SK-N-SH (cell line): ENCODE data around the gene URAD. TPM values are rescaled to one million over a fixed set of nuclear protein-coding genes. Genes with fewer than 3 reads are reported as not detected.

Source experiments
- CTCF ChIA-PET: fragments of 300-600, 350-600 bp; formaldehyde crosslinking; extraction: SDS; loops from one replicate; lab custom pipeline; 2021; lab: Yijun Ruan, JAX
- POLR2A ChIA-PET: fragments of 350-600 bp; sonication (Branson Sonifier 250); formaldehyde crosslinking; extraction: SDS; loops from one replicate; lab custom pipeline; 2020; ENCODE audit warnings: antibody characterized with exemption, inconsistent platforms; lab: Yijun Ruan, JAX
- DNase-seq: peaks from one replicate; pipeline ENCODE4 v3.0.0; 2012
- H2AFZ ChIP-seq: fragments of 200-600 bp; sonication (generic); 2 replicates; pipeline ENCODE4 v1.8.1; 2016; ENCODE audit warnings: antibody characterized with exemption, mild to moderate bottlenecking, low read depth
- H3F3A ChIP-seq: fragments of 200-600 bp; sonication (generic); replicated peaks from 2 replicates; pipeline ENCODE3; 2016; ENCODE audit warnings: antibody characterized with exemption, mild to moderate bottlenecking; ENCODE audit not compliant: insufficient read depth
- H3K27ac ChIP-seq, 2 experiments: fragments of 200-500 bp in 1 of 2; fragments of 200-600 bp in 1 of 2; sonication (Bioruptor generic) in 1 of 2; sonication (generic), shearing (Covaris generic) in 1 of 2; 2 replicates each; pipeline versions ENCODE4 v1.5.1 to v1.6.1; 2014 to 2016; ENCODE audit warnings: low read depth in 2 of 2, inconsistent platforms in 1 of 2, low read length in 1 of 2, mild to moderate bottlenecking in 1 of 2, mixed read lengths in 1 of 2
- H3K27me3 ChIP-seq: fragments of 200-600 bp; sonication (generic), shearing (Covaris generic); 2 replicates; pipeline ENCODE4 v1.6.1; 2016; ENCODE audit warnings: mixed run types; ENCODE audit not compliant: insufficient read depth
- H3K36me3 ChIP-seq, 2 experiments: fragments of 200-500 bp in 1 of 2; fragments of 200-600 bp in 1 of 2; sonication (Bioruptor generic) in 1 of 2; sonication (generic) in 1 of 2; replicated peaks in 1 of 2; 2 replicates each; pipeline versions ENCODE3 to v1.5.1; 2014 to 2016; ENCODE audit warnings: low read length in 1 of 2, mild to moderate bottlenecking in 1 of 2; ENCODE audit not compliant: insufficient read depth in 2 of 2, control insufficient read depth in 1 of 2
- H3K4me1 ChIP-seq, 2 experiments: fragments of 200-500 bp in 1 of 2; fragments of 200-600 bp in 1 of 2; sonication (Bioruptor generic) in 1 of 2; sonication (generic), shearing (Covaris generic) in 1 of 2; 2 replicates each; pipeline versions ENCODE4 v1.5.1 to v1.6.1; 2014 to 2016; ENCODE audit warnings: low read depth in 1 of 2, low read length in 1 of 2, mixed run types in 1 of 2; ENCODE audit not compliant: insufficient read depth in 2 of 2, control insufficient read depth in 1 of 2
- H3K4me2 ChIP-seq: fragments of 200-600 bp; sonication (generic), shearing (Covaris generic); 2 replicates; pipeline ENCODE4 v1.6.1; 2017; ENCODE audit warnings: mixed run types
- H3K4me3 ChIP-seq, 2 experiments: fragments of 200-500 bp in 1 of 2; fragments of 200-600 bp in 1 of 2; sonication (Bioruptor generic) in 1 of 2; sonication (generic), shearing (Covaris generic) in 1 of 2; 2 replicates each; pipeline versions ENCODE4 v1.5.1 to v1.8.1; 2014 to 2016; ENCODE audit warnings: low read depth in 2 of 2, inconsistent platforms in 1 of 2, low read length in 1 of 2, mild to moderate bottlenecking in 1 of 2, mixed read lengths in 1 of 2, moderate library complexity in 1 of 2
- H3K79me2 ChIP-seq: fragments of 200-600 bp; sonication (generic); 2 replicates; pipeline ENCODE4 v1.8.1; 2017; ENCODE audit warnings: mild to moderate bottlenecking; ENCODE audit not compliant: insufficient read depth
- H3K9ac ChIP-seq: fragments of 200-600 bp; sonication (generic); 2 replicates; pipeline ENCODE4 v1.6.1; 2017; ENCODE audit warnings: mixed run types
- H3K9me2 ChIP-seq: fragments of 200-600 bp; sonication (generic); 2 replicates; pipeline ENCODE4 v1.6.1; 2017; ENCODE audit warnings: mixed run types
- H3K9me3 ChIP-seq: fragments of 200-600 bp; sonication (generic); 2 replicates; pipeline ENCODE4 v1.6.1; 2017; ENCODE audit warnings: mixed run types, mild to moderate bottlenecking, moderate library complexity
- H4K20me1 ChIP-seq: fragments of 200-600 bp; sonication (generic); 2 replicates; pipeline ENCODE4 v1.6.1; 2017; ENCODE audit warnings: mild to moderate bottlenecking, mixed run types; ENCODE audit not compliant: insufficient read depth
- EZH2phosphoT487 ChIP-seq: fragments of 200-600 bp; sonication (generic); IDR thresholded peaks from 2 replicates; pipeline ENCODE4 v1.6.1; 2017; ENCODE audit warnings: low read depth, mixed run types, mild to moderate bottlenecking, antibody characterized with exemption, moderate library complexity, borderline replicate concordance
- FOSL2 ChIP-seq: IDR thresholded peaks from 2 replicates; pipeline ENCODE4 v1.4.0; 2012; ENCODE audit warnings: low read depth, mild to moderate bottlenecking, moderate library complexity, borderline replicate concordance
- IRF3 ChIP-seq: fragments of 150-350 bp; IDR thresholded peaks from 2 replicates; pipeline ENCODE4 v1.6.1; 2016; ENCODE audit warnings: mild to moderate bottlenecking, low read depth, low read length
- MAX ChIP-seq: IDR thresholded peaks from 2 replicates; pipeline ENCODE4 v1.4.0; 2012; ENCODE audit warnings: low read depth
- MEF2A ChIP-seq: IDR thresholded peaks from 2 replicates; pipeline ENCODE4 v1.4.0; 2012; ENCODE audit warnings: low read depth, borderline replicate concordance
- MXI1 ChIP-seq: IDR thresholded peaks from 2 replicates; pipeline ENCODE4 v1.6.1; 2012; ENCODE audit warnings: mild to moderate bottlenecking, low read depth, low read length, improper control_type of control experiment
- NFIC ChIP-seq: IDR thresholded peaks from 2 replicates; pipeline ENCODE4 v1.4.0; 2012; ENCODE audit warnings: borderline replicate concordance
- POLR2AphosphoS5 ChIP-seq: IDR thresholded peaks from 2 replicates; pipeline ENCODE4 v1.6.1; 2012; ENCODE audit warnings: low read depth, low read length
- RXRA ChIP-seq: IDR thresholded peaks from 2 replicates; pipeline ENCODE4 v1.4.0; 2012; ENCODE audit warnings: low read depth, mild to moderate bottlenecking, borderline replicate concordance
- SMC3 ChIP-seq: IDR thresholded peaks from 2 replicates; pipeline ENCODE4 v1.6.1; 2012; ENCODE audit warnings: low read depth, low read length, improper control_type of control experiment
- TAF1 ChIP-seq: IDR thresholded peaks from 2 replicates; pipeline ENCODE4 v1.6.1; 2012; ENCODE audit warnings: low read depth, mild to moderate bottlenecking, low read length, moderate library complexity, borderline replicate concordance
- TEAD4 ChIP-seq: IDR thresholded peaks from 2 replicates; pipeline ENCODE4 v1.4.0; 2012; ENCODE audit warnings: mild to moderate bottlenecking, borderline replicate concordance; ENCODE audit not compliant: insufficient read depth
- USF1 ChIP-seq: IDR thresholded peaks from 2 replicates; pipeline ENCODE4 v1.4.0; 2012; ENCODE audit warnings: low read depth, borderline replicate concordance
- WGBS: methylation state at CpG from one replicate; pipeline ENCODE4 v1.1.6; 2017; ENCODE audit warnings: low lambda C conversion rate; 5-methylcytosine and 5-hydroxymethylcytosine counted together
- polyA plus RNA-seq, 3 experiments: library from polyadenylated mRNA; depleted of rRNA; stranded (reverse); fragments of >200 nt; gene quantifications; 2 replicates each; pipeline ENCODE4 v1.2.3, GENCODE V29; 2012

URAD gene
- polyA plus RNA-seq, 1 of the 3 experiments (the other 2 are of a cell fraction), result not detected

- peaks cover 99% of the 10 kb centered on the region for H3K27me3 ChIP-seq
- no peaks in the 10 kb centered on the region for H3K79me2 ChIP-seq
- no peaks in the 10 kb centered on the region for H3K9me2 ChIP-seq
- H2AFZ ChIP-seq, result no peak overlapping the region
- no peaks in the 10 kb centered on the region for H4K20me1 ChIP-seq
- WGBS, result 11% methylated on average over 22 of the region's 53 CpGs
- no peaks in the 10 kb centered on the region for H3F3A ChIP-seq
- no peaks in the 10 kb centered on the region for H3K9me3 ChIP-seq
- CTCF ChIA-PET, result interaction anchor here (0.9 to 1.7 kb wide), 4 partner anchors 14 to 608 kb away, joined by 3 to 10 read pairs (median 8); no protein-coding TSS in a partner anchor
- H3K4me1 ChIP-seq, result no peaks in the 10 kb centered on the region
- no peak overlapping the region for H3K4me3 ChIP-seq
- peak; percentile 19 for DNase-seq
- H3K4me2 ChIP-seq, result no peak overlapping the region
- H3K27ac ChIP-seq, result no peak overlapping the region
- POLR2A ChIA-PET, result no interaction called here
- H3K9ac ChIP-seq, result no peak overlapping the region
- H3K36me3 ChIP-seq, result no peaks in the 10 kb centered on the region
- TF ChIP-seq USF1, result no peak
- peak; percentile 91; the same call in 1 of the 2 replicates for TF ChIP-seq EZH2phosphoT487
These were observed 17.9 kb downstream of the URAD start for GRCh38 chr13:27970382-27971235.

- ChIA-PET POLR2A (no interaction called here), CTCF (interaction anchor here (0.9 to 2.5 kb wide), 5 partner anchors 15 to 608 kb away, joined by 3 to 8 read pairs (median 6); no protein-coding TSS in a partner anchor)
- Histone ChIP-seq H3K4me3 (no peak overlapping the region), H3K27ac (no peak overlapping the region), H3K9me2 (no peaks in the 10 kb centered on the region), H2AFZ (no peak overlapping the region), H3K9ac (no peak overlapping the region), H3K79me2 (no peaks in the 10 kb centered on the region), H3K4me1 (no peaks in the 10 kb centered on the region), H3K4me2 (no peak overlapping the region), H3F3A (no peaks in the 10 kb centered on the region), H4K20me1 (no peaks in the 10 kb centered on the region), H3K36me3 (no peaks in the 10 kb centered on the region), H3K27me3 (peaks cover 99% of the 10 kb centered on the region), H3K9me3 (no peaks in the 10 kb centered on the region)
- DNase-seq, result no peak
- TF ChIP-seq MAX, result no peak
- no peak for TF ChIP-seq MEF2A
- no peak for TF ChIP-seq POLR2AphosphoS5
- no peak for TF ChIP-seq FOSL2
- TF ChIP-seq RXRA, result no peak
- no peak for TF ChIP-seq NFIC
- no peak for TF ChIP-seq TEAD4
- no peak for TF ChIP-seq IRF3
- TF ChIP-seq TAF1, result no peak
- no peak for TF ChIP-seq SMC3
- no peak for TF ChIP-seq MXI1
- 22% methylated on average over 7 of the region's 7 CpGs for WGBS
These were observed 18.6 kb downstream of the URAD start for GRCh38 chr13:27969866-27970229.
